ENCODE data around the gene BTN3A1.

- no peak for TF ChIP-seq EP300 (IDR thresholded peaks at IDR 0.05)
- TF ChIP-seq CTCF (IDR thresholded peaks at IDR 0.05), result no peak
- no peak for TF ChIP-seq POLR2A (IDR thresholded peaks at IDR 0.05; ENCODE audit: low read depth)
- TF ChIP-seq POLR2AphosphoS5 (IDR thresholded peaks at IDR 0.05), result no peak
Measured at GRCh38 chr6:26389349-26389894, 12.7 kb upstream of the BTN3A1 start.

Measured in esophagus muscularis mucosa (tissue), 4 donors.